ENCODE measurements around the gene IL16. TPM values are rescaled to one million over a fixed set of nuclear protein-coding genes. Genes with fewer than 3 reads are reported as not detected.
A peak's percentile ranks its signal among the peaks of the same experiment; 100 is the strongest.

The IL16 gene
- total and polyA plus RNA-seq, 10 donors, result 93.9 to 159 (median 128) TPM

- Histone ChIP-seq H3K9me3 (no peaks in the 10 kb centered on the region), H3K27ac (peak overlapping the region; percentile 10 to 88 (median 74)), H3K4me3 (no peak overlapping the region), H3K27me3 (replicated peaks in 1 of 7) (no peaks in the 10 kb centered on the region), H3K4me1 (peaks cover 22 to 72% (median 56%) of the 10 kb centered on the region in 6 donors), H3K36me3 (no peaks in the 10 kb centered on the region)
- peak in 1 of 3 donors; percentile 44 for TF ChIP-seq POLR2AphosphoS5 (IDR thresholded peaks at IDR 0.05)
- TF ChIP-seq, protein P1, sequence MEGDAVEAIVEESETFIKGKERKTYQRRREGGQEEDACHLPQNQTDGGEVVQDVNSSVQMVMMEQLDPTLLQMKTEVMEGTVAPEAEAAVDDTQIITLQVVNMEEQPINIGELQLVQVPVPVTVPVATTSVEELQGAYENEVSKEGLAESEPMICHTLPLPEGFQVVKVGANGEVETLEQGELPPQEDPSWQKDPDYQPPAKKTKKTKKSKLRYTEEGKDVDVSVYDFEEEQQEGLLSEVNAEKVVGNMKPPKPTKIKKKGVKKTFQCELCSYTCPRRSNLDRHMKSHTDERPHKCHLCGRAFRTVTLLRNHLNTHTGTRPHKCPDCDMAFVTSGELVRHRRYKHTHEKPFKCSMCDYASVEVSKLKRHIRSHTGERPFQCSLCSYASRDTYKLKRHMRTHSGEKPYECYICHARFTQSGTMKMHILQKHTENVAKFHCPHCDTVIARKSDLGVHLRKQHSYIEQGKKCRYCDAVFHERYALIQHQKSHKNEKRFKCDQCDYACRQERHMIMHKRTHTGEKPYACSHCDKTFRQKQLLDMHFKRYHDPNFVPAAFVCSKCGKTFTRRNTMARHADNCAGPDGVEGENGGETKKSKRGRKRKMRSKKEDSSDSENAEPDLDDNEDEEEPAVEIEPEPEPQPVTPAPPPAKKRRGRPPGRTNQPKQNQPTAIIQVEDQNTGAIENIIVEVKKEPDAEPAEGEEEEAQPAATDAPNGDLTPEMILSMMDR (IDR thresholded peaks at IDR 0.05 in 8 of 11, conservative IDR thresholded peaks at IDR 0.05 in 3 of 11), result no peak
- no peak for DNase-seq
- intact Hi-C loops (cut with DNase I; ENCODE audit: low total_unique reads), result no loop called here
- 44 to 56% (median 54%) methylated on average over 5 of the region's 5 CpGs for WGBS, 5 donors
These were observed 87.8 kb downstream of the IL16 start for GRCh38 chr15:81284256-81285031.

- TF ChIP-seq, protein P1 (IDR thresholded peaks at IDR 0.05 in 8 of 11, conservative IDR thresholded peaks at IDR 0.05 in 3 of 11), result no peak
- TF ChIP-seq POLR2A (IDR thresholded peaks at IDR 0.05) (no peak), POLR2AphosphoS5 (IDR thresholded peaks at IDR 0.05) (no peak)
- WGBS, 5 donors, result 83 to 90% (median 88%) methylated on average over 6 of the region's 6 CpGs
- intact Hi-C loops (cut with DNase I; ENCODE audit: low total_unique reads), result no loop called here
- DNase-seq, result no peak
- Histone ChIP-seq H3K27ac (peak overlapping the region; percentile 30 to 88 (median 74)), H3K27me3 (replicated peaks in 1 of 7) (no peaks in the 10 kb centered on the region), H3K4me1 (peaks cover 22 to 71% (median 49%) of the 10 kb centered on the region in 6 donors), H3K9me3 (no peaks in the 10 kb centered on the region), H3K36me3 (no peaks in the 10 kb centered on the region), H3K4me3 (no peak overlapping the region)
These were observed 88.8 kb downstream of the IL16 start for GRCh38 chr15:81285461-81285860.

- intact Hi-C loops (cut with DNase I; ENCODE audit: low total_unique reads), result no loop called here
- H3K27ac ChIP-seq, result peak overlapping the region; percentile 58 to 88 (median 74)
- no peaks in the 10 kb centered on the region for H3K36me3 ChIP-seq
- no peaks in the 10 kb centered on the region for H3K27me3 ChIP-seq (replicated peaks in 1 of 7)
- peaks cover 28 to 80% (median 49%) of the 10 kb centered on the region in 6 donors for H3K4me1 ChIP-seq
- 7 to 26% (median 19%) methylated on average over 2 of the region's 2 CpGs for WGBS, 5 donors
- peak overlapping the region in 1 of 8 donors; percentile 24 for H3K4me3 ChIP-seq
- H3K9me3 ChIP-seq, result no peaks in the 10 kb centered on the region
- DNase-seq, result no peak
- no peak for TF ChIP-seq POLR2AphosphoS5 (IDR thresholded peaks at IDR 0.05)
- TF ChIP-seq, protein P1 (IDR thresholded peaks at IDR 0.05 in 8 of 11, conservative IDR thresholded peaks at IDR 0.05 in 3 of 11), result peak in 1 of 11 experiments; percentile 13
- no peak for TF ChIP-seq POLR2A (IDR thresholded peaks at IDR 0.05)
These were observed 90.0 kb downstream of the IL16 start for GRCh38 chr15:81286621-81287121.

GRCh38 chr15:81288040-81288439 lies 91.4 kb downstream of the IL16 start:
- H3K27ac ChIP-seq, result peak overlapping the region in 6 of 8 donors; percentile 30 to 88 (median 64)
- no peak for DNase-seq
- TF ChIP-seq POLR2AphosphoS5 (IDR thresholded peaks at IDR 0.05) (no peak), POLR2A (IDR thresholded peaks at IDR 0.05) (no peak)
- TF ChIP-seq, protein P1 (IDR thresholded peaks at IDR 0.05 in 8 of 11, conservative IDR thresholded peaks at IDR 0.05 in 3 of 11), result no peak
- intact Hi-C loops (cut with DNase I; ENCODE audit: low total_unique reads), result no loop called here
- no peak overlapping the region for H3K4me3 ChIP-seq
- H3K27me3 ChIP-seq (replicated peaks in 1 of 7), result no peaks in the 10 kb centered on the region
- WGBS, 5 donors, result 86 to 99% (median 93%) methylated on average over 3 of the region's 3 CpGs
- no peaks in the 10 kb centered on the region for H3K9me3 ChIP-seq
- H3K4me1 ChIP-seq, result peaks cover 28 to 94% (median 62%) of the 10 kb centered on the region in 6 donors
- no peaks in the 10 kb centered on the region for H3K36me3 ChIP-seq
